GM21528 (cell line): ENCODE measurements around the gene SASH3.
"Not testable (repeated sequence)": the region's sequence is repeated elsewhere in the genome, so short reads cannot be mapped to it uniquely, and the experiment has no call there.

Source experiments
- ATAC-seq: cut with Tn5 transposase; IDR thresholded peaks from one replicate; pipeline ENCODE4 v1.9.1; 2021; ENCODE audit warnings: mild to moderate bottlenecking, moderate library complexity; ENCODE audit not compliant: unreplicated experiment, low FRiP score

Gene SASH3

DNA sequence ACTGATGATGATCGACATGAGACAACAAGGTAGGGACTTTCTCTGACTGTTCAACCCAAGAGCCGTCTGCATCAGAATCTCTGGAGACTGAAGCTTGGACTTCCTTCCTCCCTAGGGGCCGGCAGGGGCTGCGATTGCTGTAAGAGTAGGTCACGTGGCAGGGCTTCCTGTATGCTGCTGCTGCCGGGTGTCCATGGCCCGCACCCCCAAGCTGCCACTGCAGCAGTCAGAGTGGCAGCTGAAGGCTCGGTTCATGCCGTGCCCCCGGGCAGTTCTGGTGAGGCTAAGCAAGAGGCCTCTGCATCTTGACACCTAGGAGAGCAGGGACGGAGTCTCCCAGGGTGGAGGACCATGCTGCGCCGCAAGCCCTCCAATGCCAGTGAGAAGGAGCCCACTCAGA is at the start of gene SASH3:
Gene SASH3 (plus strand): TSS at position 203 of the 400 bp plus-strand sequence. CDS start 149 bp downstream, at position 352.
- ATAC-seq: peak; percentile 30

DNA sequence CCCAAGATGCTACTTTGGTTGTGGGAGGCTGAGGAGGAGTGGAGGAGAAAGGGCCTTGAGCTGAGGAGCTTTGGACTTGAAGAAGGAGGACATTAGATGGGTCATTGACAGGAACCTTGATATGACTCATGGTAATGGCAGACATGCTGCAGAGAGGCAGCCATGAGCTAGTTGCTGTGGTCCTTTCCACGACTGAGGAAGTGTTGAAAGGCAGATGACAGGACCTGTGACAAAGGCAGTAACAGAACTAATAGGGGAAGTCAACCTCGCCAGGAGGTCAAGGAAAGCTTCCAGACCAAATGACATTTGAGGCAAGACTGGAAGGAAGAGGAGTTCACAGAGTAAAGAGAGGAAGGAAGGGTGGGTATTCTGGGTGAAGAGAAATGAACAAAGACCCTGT is 48.5 kb upstream of the SASH3 start:
- ATAC-seq: no peak

DNA sequence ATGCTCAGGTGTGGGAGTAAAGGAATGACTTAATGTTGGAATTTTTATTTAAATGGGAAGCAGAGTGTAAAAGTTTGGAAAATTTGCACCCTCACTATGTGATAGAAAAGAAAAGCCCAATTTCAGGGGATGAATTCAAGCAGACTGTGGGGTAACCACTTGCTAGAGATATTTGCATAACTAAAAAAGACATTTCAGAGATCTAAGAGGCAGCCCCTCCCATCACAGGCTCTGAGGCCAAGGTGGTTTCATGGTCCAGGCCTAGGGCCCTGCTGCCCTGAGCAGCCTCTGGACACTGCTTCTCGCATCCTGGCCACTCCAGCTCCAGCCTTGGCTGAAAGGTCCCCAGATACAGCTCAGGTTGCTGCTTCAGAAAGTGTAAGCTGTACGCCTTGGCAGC is 46.9 kb upstream of the SASH3 start:
- no peak for ATAC-seq

DNA sequence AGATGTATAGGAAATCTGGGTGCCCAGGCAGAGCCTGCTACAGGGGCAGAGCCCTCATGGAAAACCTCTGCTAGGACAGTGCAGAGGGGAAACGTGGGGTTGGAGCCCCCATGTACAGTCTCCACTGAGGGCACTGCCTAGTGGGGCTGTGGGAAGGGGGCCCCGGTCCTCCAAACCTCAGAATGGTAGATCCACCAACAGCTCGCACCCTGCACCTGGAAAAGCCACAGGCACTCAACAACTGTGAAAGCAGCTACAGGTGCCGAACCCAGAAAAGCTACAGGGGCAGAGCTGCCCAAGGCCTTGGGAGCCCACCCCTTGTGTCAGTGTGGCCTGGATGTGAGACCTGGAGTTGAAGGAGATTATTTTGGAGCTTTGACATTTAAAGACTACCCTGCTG is 46.4 kb upstream of the SASH3 start:
- no peak for ATAC-seq

DNA sequence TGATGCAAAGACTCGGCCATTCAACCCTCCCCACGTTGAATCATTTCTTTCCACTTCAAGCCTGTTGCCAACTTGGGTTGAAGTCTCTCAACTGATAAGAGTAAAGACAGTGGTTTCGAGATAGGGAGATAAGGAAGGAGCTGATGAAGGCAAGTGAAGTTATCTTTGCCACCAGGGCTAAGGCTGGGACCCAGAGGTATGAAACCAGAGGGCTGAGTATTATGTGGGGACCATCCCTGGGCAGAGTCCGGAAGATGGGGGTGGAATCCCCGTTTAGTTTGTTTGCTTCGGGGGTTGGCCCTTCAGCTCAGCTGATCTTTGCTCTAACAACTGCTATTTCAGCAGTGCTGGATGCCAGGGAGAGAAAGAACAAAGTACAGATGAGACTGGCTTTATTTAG is 43.3 kb upstream of the SASH3 start:
- no peak for ATAC-seq

DNA sequence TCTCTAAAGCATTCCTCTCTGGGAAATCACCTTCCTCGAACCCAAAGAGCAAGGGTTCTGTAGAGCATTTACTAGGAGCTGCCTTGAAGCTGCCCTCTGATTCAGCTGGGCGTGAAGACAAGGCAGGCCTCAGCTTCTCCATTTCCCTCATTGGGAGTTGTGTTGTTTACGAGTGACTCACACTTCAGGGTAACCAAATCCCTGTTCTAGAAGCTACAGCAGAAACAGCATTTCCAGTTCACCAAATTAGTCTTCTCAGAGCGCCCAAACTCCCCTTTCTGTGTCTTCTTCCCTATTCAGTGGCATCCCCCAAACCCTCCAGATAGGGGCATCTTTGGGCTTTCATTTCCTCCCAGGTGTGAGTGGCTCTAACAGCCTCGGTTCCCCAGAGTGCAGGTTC is 41.8 kb upstream of the SASH3 start:
- no peak for ATAC-seq

DNA sequence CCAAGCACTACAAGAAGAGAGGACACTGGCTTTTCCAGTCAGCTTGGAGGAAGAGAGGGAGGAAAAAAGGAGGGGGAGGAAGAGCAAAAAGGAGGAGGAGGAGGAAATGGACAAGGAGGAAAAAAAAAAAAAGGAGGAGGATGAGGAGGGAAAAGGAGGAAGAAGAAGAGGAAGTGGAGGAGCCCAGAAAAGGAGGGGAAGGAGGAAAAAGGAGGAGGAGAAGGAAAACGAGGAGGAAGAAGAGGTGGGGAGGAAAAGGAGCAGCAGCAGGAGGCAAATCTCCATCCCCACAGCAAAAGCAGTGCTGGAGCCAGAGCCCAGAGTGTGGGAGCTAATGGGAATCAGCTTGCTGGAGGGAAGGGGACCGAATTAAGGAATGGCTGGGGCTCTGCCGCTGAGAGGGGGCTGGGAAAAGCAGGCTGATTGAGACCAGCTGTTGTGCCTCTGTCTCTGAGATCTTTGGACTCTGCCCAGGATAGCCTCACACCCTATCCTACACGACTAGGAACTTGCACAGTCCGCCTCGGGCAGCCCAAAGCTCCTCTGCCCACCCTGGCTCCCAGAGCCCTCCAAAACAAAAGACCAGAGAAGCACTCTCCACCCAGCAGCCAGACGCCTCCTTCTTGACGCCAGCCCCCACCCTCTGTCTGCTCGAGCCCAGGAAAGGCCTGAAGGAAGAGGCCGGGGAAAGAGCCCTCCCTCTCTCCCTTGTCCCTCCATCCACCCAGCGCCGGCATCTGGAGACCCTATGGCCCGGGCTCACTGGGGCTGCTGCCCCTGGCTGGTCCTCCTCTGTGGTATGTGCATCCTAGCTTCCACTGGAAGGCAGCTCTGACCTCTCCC is 41.1 kb upstream of the SASH3 start, which contains the start of gene XPNPEP2:
Gene XPNPEP2 (plus strand): TSS at position 514 of the 843 bp plus-strand sequence. CDS start 235 bp downstream, at position 749.
- ATAC-seq: no peak

DNA sequence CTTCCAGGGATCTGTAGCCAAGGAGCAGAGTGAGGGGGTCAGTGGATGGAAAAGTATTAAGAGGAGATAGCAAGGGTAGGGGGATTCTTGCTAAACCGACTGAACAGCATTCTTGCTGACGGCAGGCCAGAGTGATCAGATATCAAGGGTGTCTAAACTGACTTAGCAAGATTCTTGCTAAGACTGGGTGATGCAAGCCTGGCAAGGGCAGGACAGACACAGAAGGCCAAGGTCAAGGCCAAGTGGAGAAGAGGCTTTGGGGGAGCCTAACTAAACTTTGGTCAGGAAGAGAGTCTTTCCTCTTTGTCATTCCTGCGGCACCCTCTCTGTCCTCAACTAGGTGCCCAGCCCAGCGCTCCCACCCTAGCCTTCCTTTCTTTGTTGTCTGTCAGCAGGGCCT is 40.2 kb upstream of the SASH3 start:
- no peak for ATAC-seq

DNA sequence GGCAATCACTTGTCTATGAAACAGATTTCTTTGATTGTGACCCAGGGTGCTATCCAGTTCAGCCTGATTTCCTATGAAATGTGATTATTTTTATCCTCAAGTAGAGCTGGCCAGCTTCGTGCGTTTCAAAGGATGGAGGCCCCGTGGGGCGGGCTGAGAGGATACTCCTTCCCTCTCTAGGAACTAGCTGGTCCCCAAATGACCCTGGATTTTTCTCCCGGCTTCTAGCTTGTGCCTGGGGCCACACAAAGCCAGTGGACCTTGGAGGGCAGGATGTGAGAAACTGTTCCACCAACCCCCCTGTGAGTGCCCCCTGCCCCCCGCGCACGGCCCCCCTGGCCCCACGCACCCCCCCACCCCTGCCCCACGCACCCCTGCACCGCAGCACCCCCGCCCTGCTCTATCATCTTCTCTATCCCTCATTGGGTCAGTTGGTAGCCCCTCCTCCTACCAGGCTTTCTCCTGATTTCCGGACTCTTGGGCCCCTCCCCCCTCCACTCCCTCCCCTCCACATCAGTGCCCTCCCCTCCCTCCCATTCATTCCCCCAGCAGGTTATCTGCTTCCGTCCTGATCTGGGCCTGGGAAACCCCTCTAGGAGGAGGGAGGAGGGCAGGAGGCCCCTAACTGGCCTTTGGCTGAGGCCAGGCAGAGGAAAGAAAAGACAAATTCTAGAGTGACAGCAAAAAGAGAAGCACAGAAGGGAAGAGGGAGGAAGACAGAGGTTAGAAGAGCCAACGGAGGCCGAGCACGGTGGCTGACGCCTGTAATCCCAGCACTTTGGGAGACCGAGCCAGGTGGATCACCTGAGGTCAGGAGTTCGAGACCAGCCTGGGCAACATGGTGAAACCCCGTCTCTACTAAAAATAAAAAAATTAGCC is 37.6 kb upstream of the SASH3 start:
- ATAC-seq: no peak

DNA sequence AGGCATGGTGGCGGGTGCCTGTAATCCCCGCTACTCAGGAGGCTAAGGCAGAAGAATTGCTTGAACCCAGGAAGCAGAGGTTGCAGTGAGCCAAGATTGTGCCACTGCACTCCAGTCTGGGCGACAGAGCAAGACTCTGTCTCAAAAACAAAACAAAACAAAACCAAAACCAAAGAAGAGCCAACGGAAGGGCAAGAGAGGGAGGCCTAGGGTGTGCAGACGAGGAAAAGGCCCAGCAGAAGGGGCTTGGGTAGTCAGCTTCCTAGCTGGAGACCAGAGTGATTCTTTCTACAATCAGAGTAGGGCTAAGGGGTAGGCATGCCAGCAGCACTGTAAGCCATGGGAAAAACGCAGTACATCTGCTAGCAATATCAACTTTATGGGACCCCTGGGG is 37.0 kb upstream of the SASH3 start:
- not testable (repeated sequence) for ATAC-seq

DNA sequence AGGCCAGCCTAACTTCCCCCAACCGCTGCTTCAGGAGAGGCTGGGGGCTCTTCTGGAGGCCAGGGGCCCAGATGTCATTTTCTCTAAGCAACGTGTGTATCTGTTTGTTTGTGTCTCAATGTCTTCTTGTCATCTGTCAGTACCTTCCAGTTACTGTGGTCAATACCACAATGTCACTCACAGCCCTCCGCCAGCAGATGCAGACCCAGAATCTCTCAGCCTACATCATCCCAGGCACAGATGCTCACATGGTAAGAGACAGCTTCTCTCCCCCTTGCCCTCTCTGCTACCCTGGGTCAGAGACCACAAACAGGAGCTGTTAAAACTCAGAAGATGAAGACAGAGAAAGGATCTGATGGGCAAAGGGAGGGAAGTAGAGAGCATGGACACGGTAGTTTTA is 35.9 kb upstream of the SASH3 start:
- no peak for ATAC-seq

DNA sequence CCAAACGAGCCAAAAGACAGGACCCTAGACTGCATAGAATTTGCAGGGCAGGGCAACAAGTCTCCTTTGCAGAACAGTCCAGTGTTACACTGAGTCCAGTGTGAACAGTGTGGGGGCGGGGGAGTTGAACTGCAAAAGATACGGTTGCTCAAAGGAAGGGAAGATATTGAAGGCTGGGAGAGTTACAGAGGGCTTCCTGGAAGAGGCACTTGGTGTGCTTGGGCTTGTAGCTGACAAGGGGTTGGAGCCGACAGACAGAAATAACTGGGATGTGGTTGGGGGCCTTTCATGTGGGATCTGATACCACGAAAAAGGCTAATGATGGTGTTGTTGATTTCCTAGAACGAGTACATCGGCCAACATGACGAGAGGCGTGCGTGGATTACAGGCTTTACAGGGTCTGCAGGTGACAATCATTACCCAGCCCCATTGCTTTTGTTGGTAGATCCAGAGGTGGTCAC is 34.9 kb upstream of the SASH3 start:
- no peak for ATAC-seq

DNA sequence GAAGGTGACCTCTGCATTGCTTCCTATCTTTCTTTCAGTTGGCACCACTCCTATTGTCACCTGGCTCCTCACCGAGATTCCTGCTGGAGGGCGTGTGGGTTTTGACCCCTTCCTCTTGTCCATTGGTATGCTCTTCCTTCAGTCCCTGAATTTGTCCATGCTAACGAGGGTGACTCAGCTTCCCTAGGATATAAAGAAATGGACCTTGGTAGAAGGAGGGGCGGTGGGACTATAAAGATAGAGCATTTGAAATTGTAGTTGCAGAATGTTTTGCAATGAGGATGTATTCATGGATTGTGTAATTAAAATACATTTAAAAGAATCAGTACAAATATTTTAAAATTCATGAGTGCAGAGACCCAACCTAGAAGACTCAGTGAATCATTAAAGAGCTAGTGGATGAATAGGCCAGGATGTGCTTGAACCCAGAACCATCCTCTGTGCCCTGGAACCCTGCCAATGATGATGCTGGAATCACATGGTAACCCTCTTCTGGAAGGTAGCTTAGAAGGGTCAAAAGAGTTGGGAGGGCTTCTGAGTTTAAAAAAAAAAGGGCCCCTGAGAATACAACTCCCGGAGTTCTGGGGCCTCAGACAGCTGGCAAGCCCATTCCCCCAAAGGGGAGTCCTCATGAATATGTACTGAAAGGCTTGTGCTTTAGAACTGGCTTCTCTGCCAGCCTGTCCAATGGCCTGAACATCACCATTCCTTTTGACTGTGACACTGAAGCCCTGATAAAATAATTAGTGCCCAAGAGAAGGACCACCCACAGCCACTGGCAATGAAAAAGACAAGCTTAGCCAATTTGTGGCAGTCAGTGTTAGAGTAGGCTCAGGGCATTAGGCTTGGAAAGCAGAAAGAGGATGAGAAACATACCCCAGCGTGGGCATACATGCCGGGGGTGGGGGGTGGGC is 32.9 kb upstream of the SASH3 start:
- no peak for ATAC-seq

DNA sequence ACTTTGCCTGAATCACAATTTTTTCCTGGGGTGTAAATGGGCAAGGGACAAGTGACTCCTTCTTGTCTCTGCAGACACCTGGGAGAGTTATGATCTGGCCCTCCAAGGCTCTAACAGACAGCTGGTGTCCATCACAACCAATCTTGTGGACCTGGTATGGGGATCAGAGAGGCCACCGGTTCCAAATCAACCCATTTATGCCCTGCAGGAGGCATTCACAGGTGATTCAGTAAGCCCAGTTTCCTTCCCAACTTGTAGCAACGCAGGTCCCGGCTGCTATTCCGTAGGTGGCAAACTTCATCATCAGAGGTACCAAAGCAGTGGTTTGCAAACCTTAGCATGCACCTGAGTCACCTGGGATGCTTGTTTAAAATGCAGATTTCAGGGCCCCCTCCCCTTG is 32.2 kb upstream of the SASH3 start:
- no peak for ATAC-seq

DNA sequence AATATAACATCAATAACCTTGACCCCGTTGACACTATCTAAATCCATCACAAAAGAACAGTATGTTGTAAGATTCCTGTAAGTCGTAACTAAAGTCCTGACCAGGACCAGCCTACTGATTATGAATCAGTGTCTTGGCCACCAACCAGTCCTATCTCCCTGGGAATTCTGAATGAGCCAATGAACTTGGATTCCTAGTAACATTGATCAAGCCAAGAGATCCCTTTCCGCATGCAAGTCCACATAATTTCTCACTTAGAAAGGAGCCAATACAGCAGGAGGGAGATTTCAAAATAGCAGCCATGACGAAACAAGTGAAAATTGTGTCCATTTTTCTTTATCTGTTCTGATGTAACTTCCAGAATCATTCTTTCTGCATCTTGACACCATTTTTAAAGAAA is 31.4 kb upstream of the SASH3 start:
- ATAC-seq: no peak

DNA sequence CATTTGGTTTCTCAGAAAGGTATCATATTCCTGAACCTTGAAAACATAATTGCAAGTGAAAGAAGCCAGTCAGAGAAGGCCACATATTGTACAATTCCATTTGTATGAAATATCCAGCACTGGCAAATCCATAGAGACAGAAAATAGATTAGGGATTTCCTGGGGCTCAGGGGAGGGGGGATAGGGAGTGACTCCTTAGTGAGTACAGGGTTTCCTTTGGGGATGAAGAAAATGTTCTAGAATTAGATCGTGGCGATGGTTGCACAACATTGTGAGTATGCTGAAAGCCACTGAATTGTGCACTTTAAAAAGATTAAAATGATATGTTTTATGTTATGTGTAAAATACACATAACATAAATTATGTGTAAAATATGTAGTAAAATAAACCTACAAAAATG is 30.7 kb upstream of the SASH3 start:
- no peak for ATAC-seq

DNA sequence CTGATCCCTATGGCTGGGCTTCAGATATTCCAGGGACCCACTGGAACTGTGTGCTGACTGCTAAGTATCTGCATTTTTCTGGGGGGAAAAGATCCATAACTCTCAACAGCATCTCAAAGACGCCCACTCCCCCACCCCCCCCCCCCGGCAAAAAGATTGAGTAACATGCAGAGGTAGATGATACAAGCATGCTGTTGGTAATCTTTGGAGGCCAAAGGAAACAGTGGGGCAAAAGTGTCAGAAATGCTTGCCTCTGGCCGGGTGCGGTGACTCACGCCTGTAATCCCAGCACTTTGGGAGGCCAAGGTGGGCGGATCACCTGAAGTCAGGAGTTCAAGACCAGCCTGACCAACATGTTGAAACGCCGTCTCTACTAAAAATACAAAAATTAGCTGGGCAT is 28.8 kb upstream of the SASH3 start:
- no peak for ATAC-seq

DNA sequence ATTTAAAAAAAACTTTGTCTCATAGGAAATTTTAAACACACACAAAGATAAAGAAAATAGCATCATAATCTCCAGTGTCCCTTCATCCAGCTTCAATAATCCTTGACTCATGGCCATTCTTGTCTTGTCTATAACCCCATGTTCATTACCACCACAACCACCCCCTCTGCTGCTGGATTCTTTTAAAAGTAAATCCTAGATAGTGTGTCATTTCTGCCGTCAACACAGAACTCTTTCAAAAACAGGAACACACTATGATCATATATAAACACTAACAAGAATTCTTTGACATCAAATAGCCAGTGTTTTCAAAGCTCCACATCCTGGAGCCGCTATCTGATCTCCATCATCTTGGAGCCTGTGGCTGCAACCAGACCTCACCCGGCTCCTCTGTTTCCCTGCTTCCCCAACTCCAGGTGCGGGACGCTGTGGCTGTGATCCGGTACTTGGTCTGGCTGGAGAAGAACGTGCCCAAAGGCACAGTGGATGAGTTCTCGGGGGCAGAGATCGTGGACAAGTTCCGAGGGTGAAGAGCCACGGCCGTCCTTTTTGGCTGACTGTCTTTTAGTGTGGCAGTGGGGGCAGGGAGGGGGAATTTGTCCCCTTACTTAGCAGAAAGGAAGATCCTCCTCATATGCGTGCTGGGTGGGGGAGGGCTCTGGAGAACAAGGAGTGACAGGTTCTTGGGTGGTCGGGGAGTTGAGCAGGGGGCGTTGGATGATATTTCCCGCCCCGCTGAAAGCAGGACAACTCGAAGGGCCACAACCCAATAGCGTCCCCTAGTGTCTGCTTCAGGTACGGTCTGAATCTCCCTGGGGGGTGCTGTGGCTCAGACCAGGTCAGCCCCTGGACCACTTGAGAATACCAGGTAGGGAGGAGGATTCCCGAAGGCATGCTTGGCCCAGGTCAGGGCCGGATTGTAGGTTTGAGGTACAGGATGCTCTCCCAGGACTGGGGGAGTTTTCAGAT is 25.4 kb upstream of the SASH3 start:
- ATAC-seq: no peak
